Sciatic nerve (tissue), 2 donors: ENCODE data around the gene MT1F. TPM values are rescaled to one million over a fixed set of nuclear protein-coding genes. Genes with fewer than 3 reads are reported as not detected.
"Not testable (repeated sequence)": the region's sequence is repeated elsewhere in the genome, so short reads cannot be mapped to it uniquely, and the experiment has no call there.

Experiments
- ATAC-seq: fragments of 200-7000 bp; cut with Tn5 transposase; one replicate; pipeline ENCODE4 v1.9.1; 2020; ENCODE audit warnings: mild to moderate bottlenecking, moderate library complexity
- DNase-seq: peaks from one replicate; pipeline ENCODE4 v3.0.0-alpha.2; 2020; ENCODE audit warnings: low spot score
- intact Hi-C: fragments of 100-400 bp; cut with DNase I; formaldehyde crosslinking; loops from one replicate; pipeline ENCODE4 v1.14.2; 2022
- total RNA-seq: library from RNA; stranded (reverse); fragmentation: NEBNext Ultra II Directional; extraction: Animal tissue kit (Norgen Biotek cat#: 25700); gene quantifications from one replicate; pipeline ENCODE4 v1.2.1, GENCODE V29; 2021
- donor health status: DM: no; HTN: no; CAD: no.
- donor health status: DM: no; HTN: no; CAD: no.

Gene MT1F
- total RNA-seq, 1 donor from 2014 or later, result 6.2 TPM

- intact Hi-C loops, DNase-seq, ATAC-seq: not testable (repeated sequence)
Observed at GRCh38 chr16:56623184-56623583, 34.6 kb upstream of the MT1F start.

- intact Hi-C loops, result no loop called here
Observed at GRCh38 chr16:56623637-56624036, 34.1 kb upstream of the MT1F start.

DNA sequence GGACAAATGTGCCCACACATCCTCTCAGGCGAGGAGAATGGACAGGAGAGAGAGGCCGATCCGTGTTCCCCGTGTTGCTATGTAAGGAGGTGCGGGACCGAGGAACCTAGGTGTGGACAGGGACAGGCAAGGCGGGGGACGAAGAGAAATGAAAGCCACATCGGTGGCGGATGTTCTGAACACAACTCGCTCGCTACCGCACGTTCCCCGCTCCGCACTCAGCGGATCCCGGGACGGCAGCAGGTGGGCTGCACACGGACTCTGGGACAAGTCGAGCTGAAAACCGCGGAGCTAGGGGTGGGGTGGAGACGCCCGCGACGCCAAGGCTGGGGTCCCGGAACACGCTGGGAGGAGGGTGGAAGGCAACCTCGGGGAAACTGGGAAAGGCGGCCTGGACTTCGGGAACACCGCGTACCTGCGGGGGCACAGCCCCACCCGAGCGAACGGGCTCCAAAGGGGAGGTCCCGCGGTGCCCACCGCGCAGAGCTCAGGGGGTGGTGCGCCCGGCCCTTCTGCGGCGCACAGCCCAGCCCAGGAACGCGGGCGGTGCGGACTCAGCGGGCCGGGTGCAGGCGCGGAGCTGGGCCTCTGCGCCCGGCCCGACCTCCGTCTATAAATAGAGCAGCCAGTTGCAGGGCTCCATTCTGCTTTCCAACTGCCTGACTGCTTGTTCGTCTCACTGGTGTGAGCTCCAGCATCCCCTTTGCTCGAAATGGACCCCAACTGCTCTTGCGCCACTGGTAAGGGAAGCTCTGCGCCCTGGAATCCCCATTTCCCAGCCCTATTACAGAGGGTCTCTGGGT is 32.4 kb upstream of the MT1F start, which contains the start of gene MT1E:
Gene MT1E (plus strand): TSS at position 642 of the 803 bp plus-strand sequence. CDS start 71 bp downstream, at position 713.
- ATAC-seq (peak; percentile 91), DNase-seq (peak; percentile 74)
- intact Hi-C loops, result no loop called here

More at GRCh38 chr16:56623637-56624036, 34.1 kb upstream of the MT1F start:
- DNase-seq (no peak), ATAC-seq (no peak)

DNA sequence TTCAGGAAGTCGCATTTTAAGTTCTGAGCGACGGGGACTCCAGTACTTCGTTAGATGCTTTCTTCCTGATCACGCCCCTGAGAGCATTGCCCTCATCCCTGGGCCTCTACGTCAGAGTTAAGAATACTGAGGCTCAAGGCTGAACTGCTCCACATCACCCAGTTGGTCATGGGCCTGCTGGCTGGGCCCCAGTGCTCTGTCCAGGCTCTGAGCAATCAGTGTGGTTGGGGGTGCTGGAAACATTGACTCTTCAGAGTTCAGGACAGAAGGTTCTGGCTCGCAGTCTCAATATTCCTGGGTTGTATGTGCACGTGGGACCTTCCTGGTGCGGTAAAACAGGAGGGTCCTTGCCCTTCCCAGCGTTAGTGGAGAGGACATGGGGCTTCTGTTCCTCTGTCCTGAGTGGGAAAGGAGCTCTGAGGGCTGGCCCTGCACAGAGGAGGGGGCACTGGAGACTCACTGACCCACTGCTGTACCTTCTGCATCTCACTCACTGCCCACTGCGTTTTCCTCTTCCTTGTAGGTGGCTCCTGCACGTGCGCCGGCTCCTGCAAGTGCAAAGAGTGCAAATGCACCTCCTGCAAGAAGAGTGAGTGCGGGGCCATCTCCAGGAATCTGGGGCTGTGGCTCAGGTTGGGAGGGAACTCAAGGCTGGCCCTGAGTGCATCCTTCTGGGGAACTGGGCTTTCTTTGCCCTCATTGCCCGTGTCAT is 31.7 kb upstream of the MT1F start:
- intact Hi-C loops, result no loop called here
- peak; percentile 73 for DNase-seq

GRCh38 chr16:56626685-56627084 is 31.1 kb upstream of the MT1F start:
- ATAC-seq (no peak), DNase-seq (peak; percentile 55)
- intact Hi-C loops, result no loop called here

More for the DNA sequence above, 31.7 kb upstream of the MT1F start:
- peak; percentile 89 for ATAC-seq

GRCh38 chr16:56628486-56629350 is 29.0 kb upstream of the MT1F start:
- intact Hi-C loops, result no loop called here

GRCh38 chr16:56629531-56629930 is 28.2 kb upstream of the MT1F start:
- intact Hi-C loops, result no loop called here
- DNase-seq, result no peak
- ATAC-seq, result no peak

More at GRCh38 chr16:56628486-56629350, 29.0 kb upstream of the MT1F start:
- ATAC-seq (no peak), DNase-seq (peak; percentile 53)

DNA sequence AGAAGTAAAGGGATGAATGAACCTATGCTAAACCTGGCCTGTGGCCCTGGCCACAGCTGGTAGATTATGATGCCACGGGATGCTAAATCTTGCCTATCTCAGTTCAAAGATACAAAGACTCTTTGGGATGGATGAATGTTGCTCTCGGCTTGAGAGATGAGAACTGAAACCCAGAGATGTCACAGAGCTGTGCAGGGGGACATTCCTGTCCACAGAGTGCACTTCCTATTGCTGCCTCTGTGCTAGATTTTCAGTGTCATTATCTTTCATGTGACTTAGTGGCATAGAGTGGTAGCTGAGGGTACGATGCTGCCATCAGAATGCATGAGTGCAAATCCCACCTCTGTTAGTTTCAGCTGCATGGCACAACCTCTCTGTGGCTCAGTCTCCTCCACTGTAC is 27.6 kb upstream of the MT1F start:
- no peak for ATAC-seq
- DNase-seq, result no peak
- intact Hi-C loops, result no loop called here

DNA sequence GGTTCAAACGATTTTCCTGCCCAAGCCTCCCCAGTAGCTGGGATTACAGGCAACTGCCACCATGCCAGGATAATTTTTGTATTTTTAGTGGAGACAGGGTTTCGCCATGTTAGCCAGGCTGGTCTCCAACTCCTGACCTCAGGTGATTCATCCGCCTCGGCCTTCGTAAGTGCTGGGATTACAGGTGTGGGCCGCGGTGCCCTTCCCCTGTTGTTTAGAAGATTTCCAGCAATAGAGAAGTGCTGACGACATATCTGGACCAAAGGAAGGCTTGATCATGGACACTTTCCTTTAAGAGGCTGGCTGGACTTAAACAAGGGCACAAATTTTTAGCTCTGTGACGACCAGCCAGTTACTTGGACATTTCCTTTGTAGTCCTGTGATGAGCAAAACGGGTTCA is 26.6 kb upstream of the MT1F start:
- ATAC-seq (no peak), DNase-seq (peak; percentile 44)
- intact Hi-C loops, result no loop called here

- intact Hi-C loops, result no loop called here
- DNase-seq, result no peak
- ATAC-seq, result no peak
Observed at GRCh38 chr16:56631832-56632155, 26.0 kb upstream of the MT1F start.

GRCh38 chr16:56632156-56632847 is 25.5 kb upstream of the MT1F start, which contains the start of gene MT1M:
Gene MT1M (plus strand): TSS chr16:56632659. CDS start chr16:56632732, 73 bp downstream.
- ATAC-seq, result peak; percentile 82
- peak; percentile 66 for DNase-seq
- intact Hi-C loops, result no loop called here

GRCh38 chr16:56632848-56633365 is 24.9 kb upstream of the MT1F start:
- ATAC-seq (peak; percentile 5), DNase-seq (peak; percentile 51)
- intact Hi-C loops, result no loop called here

- ATAC-seq, result no peak
- intact Hi-C loops, result no loop called here
- peak; percentile 44 for DNase-seq
Observed at GRCh38 chr16:56633535-56633934, 24.2 kb upstream of the MT1F start.

GRCh38 chr16:56634715-56635440 is 22.9 kb upstream of the MT1F start:
- ATAC-seq (no peak), DNase-seq (peak; percentile 53)
- intact Hi-C loops, result no loop called here

DNA sequence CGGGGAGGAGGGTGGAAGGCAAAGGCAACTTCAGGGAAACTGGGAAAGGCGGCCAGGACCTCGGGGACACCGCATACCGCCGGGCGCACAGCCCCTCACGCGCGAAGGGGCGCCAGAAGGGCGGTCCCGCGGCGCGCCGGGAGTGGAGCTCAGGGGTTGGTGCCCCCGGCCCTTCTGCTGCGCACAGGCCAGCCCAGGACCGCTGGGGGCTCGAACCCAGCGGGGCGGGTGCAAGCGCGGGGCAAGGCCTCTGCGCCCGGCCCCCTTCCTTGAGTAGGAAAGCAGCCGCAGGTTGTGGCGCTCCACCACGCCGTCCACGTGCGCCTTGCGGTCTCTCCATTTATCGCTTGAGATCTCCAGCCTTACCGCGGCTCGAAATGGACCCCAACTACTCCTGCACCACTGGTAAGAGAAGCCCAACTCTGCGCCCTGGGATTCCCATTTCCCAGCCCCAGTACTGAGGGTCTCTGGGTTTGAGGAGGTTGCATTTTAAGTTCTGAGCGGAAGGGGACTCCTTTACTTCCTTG is 22.3 kb upstream of the MT1F start:
- intact Hi-C loops, result no loop called here
- DNase-seq (no peak), ATAC-seq (no peak)

DNA sequence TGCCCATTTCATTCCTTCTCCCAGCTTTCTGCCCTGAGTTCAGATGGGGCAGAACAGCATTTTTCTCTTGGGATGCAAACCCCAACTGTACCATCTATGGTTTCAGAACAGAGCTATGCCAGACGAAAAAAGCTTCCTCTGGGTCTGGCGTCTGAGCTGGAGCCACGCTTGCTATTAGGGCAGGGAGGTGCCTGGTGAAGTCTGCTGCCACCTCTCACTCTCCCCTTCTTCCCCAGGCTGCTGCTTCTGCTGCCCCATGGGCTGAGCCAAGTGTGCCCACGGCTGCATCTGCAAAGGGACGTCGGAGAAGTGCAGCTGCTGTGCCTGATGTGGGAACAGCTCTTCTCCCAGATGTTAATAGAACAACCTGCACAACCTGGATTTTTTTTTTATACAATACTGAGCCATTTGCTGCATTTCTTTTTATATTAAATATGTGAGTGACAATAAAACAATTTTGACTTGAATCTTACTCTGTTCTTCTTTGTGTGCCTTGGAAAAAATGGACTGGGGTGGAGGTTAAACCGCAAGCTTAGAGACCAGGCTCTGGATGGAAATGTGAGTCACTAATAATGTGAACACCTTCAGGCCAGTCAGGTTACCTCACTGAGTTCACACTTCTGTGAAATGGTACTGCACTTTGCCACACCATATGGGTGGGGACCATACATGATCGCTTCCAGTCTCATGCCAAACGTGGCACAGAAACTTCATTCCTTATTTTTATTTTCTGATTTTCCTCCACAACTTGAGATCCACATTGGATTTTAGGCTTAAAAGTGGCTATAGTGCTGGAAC is 20.9 kb upstream of the MT1F start:
- intact Hi-C loops, result no loop called here
- ATAC-seq, result no peak
- DNase-seq, result peak; percentile 27
